GM18526 (cell line): ENCODE data around the gene BMPR1A.

Experiments used
- POLR2A ChIP-seq: IDR thresholded peaks from 3 replicates; pipeline ENCODE4 v1.6.1; 2011; ENCODE audit not compliant: insufficient read length; ENCODE audit errors: extremely low read depth

The BMPR1A gene

DNA sequence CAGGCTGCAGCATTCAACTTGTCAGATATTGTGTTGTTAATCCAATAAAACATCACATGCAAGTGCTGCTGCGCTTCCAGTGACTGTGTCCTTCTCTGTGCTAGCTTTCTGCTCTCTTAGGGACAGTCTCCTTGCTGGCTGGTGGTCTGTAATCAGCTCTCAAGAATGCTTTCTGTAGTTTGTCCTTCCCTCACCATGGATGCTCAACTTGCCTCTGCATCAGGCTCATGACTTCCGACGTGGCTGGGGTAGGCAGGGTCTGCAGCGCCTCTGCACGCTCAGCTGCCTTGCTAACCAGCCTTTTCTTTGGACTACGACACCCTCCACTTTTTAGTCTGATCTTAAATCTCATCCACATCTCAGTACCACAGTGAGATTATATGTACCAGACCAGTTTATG, 142.7 kb downstream of the BMPR1A start:
- no peak for TF ChIP-seq POLR2A

GRCh38 chr10:86899670-86900276, 143.4 kb downstream of the BMPR1A start:
- TF ChIP-seq POLR2A: no peak

DNA sequence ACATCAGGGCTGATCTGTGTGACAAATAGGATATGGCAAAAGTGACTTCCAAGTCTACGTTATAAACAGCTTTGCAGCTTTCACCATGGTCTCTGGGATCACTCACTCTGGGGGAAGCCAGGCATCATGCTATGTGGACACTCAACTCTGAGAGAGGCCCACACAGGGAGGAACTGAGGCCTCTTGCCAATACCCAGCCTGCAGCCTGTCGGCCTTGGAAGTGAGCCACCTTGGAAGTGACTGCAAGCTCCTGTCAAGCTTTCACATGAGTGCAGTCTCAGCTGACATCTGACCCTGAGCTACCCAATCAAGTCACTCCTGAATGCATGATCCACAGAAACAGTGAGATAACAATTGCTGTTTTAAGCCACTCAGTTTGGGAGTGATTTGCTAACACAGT, 144.5 kb downstream of the BMPR1A start:
- TF ChIP-seq POLR2A: no peak

GRCh38 chr10:86904600-86904999, 148.2 kb downstream of the BMPR1A start:
- no peak for TF ChIP-seq POLR2A

DNA sequence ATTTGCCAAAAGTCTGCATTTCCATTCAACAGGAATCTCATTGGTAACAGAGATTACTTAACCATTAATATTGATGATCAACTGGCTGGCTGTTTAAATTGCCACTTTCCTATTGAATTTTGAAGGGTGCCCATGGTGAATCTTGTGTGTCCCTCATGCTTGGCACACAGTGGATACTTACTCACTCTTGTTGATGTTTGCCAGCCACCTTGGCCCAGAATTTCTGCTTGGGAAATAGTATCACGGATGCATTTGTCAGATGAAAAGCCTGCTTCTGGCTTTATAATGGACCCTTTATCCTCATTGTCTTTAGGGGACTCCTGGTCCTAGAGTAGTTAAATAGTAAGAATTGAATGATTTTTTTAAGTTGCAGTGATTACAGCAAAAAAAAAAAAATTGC, 149.0 kb downstream of the BMPR1A start:
- TF ChIP-seq POLR2A: no peak

GRCh38 chr10:86914734-86915133, 158.3 kb downstream of the BMPR1A start:
- no peak for TF ChIP-seq POLR2A

- TF ChIP-seq POLR2A: no peak
These were observed 161.6 kb downstream of the BMPR1A start for GRCh38 chr10:86918022-86918471.

- no peak for TF ChIP-seq POLR2A
These were observed 166.1 kb downstream of the BMPR1A start for GRCh38 chr10:86922553-86922961.

DNA sequence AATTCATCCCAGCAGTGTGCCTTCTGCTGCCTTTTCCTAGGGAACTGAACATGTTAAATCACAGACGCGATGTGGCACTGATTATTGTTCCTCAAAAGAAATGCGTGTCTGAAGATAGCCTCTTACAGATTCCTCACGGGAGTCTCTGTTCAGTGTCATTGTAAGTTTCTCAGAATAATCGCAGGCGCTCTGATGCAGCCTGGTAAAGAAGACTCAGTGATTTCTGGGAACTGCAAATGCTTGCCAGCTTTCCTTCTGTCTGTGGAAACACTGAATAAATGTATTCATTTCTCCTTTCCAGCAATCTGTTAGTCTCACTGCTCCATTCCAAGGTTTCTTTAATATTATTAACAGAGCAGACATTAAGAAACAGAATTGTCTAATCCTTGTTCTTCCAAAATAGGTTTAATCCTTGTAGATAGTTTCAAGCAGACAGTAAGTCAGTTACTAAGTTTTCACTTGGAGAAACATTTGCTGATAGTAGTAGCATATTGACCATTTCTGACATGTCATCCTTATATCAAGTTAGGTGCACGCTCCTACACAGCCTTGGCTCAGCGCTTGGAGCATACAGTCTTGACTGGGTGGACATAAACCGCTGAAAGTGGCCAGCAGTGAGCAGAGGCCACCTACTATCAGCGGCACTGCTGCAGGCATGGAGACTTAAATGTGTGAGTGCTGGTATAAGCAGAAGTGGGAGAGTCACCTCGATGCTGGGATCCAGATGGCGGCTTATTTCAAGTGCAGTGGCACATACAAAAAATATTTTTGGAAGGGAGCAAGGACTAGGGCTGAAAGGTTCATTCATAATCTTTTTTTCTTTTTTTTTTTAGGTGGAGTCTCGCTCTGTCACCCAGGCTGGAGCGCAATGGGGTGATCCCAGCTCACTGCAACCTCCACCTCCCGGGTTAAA, 173.3 kb downstream of the BMPR1A start:
- TF ChIP-seq POLR2A: no peak

DNA sequence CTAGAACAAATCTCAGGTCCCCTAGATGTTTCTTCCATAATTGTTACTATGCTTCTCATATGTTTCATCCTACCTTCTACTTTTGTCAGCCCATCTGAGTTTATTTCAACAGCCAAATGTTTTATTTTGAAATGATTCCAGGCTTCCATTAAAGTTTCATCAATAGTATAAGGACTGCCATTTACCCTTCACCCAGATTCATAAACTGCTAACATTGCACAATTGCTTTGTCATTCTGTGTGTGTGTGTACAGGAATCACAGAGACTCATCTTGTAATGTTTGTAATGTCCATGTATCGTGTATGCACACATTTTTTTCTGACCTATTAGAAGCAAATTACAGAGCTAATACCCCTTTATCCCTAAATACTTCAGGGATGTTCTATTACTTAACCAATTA, 175.5 kb downstream of the BMPR1A start:
- TF ChIP-seq POLR2A: no peak

DNA sequence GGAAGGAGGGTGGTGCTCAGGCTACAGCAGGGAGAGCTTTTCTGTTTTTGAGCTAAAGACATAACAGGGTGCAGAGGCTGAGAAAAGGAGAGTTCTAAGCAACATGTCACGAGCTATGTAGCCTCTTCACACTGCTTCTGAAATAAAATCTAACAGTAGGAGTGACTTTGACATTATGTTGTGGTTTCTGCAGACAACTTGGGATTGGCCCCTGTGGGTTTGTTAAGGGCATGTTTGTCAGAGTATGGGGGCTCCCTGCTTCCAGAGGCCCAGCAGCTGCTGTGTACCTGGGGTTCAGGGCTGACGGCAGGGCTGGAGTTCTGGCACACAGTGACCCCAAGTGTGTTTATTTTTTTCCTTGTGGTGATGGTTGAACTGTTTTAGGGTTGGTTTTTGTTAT, 176.3 kb downstream of the BMPR1A start:
- TF ChIP-seq POLR2A: no peak

DNA sequence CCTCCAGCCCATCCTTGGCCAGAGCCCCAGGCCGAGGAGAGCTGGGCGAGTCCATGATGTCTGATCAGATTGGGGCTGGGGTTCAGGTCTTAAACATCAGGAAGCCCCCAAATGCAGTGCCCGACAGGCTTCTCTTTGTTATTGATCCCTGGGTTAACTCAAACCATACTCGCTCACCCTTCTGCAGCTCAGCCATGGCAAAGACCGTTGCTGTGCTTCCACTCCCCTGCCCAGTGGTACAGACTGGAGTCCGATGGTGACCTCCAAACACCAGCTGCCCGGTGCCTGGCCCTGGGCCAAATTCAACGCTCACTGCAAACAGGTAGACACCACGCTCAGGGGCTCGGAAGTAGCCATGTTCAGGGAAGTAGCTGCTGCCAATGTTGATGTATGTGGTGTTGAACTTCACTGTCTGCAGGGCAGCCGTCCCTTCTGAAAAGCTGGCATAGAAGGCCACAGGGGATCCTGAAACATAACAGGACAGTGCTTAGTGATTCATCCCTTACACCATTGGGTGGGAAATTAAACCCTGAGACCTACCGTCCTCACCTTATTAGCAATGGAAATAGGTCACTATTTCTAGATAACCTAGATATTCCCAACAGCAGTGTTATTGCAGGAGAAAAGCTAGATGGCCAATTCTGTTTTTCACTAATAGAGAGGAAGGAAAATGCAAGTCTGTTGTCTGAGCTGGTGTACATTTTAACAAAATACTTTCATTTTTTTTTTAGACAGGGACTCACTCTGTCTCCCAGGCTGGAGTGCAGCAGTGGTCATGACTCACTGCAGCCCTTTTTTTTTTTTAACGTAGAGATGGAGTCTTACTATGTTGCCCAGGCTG, 180.5 kb downstream of the BMPR1A start:
- TF ChIP-seq POLR2A: no peak

- no peak for TF ChIP-seq POLR2A
These were observed 181.2 kb downstream of the BMPR1A start for GRCh38 chr10:86937502-86938154.

- TF ChIP-seq POLR2A: no peak
These were observed 181.8 kb downstream of the BMPR1A start for GRCh38 chr10:86938260-86938659.

- no peak for TF ChIP-seq POLR2A
These were observed 184.3 kb downstream of the BMPR1A start for GRCh38 chr10:86940677-86941076.
